GM19467 (cell line): ENCODE measurements around the gene CGRRF1.

Source experiments
- ATAC-seq: cut with Tn5 transposase; IDR thresholded peaks from one replicate; pipeline ENCODE4 v1.9.1; 2021; ENCODE audit warnings: mild to moderate bottlenecking, moderate library complexity; ENCODE audit not compliant: unreplicated experiment

The CGRRF1 gene

GRCh38 chr14:54489731-54490444 is 19.8 kb upstream of the CGRRF1 start:
- no peak for ATAC-seq

GRCh38 chr14:54490445-54491175 is 19.1 kb upstream of the CGRRF1 start:
- no peak for ATAC-seq

DNA sequence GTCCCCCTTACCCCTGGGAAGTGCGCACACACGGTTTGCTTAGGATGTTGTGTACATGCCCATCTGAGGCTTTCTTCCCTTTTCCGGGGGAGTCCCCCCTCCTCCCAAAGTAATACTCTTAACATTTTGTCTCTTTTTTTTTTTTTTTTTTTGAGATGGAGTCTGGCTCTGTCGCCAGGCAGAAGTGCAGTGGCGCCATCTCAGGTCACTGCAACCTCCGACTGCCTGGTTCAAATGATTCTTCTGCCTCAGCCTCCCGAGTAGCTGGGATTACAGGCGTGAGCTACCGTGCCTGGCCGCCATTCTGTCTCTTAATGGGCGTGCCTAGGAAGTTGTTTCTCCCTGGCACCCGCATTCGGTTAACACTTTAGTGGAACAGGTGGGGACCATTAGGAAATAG is 16.4 kb upstream of the CGRRF1 start:
- ATAC-seq: no peak

DNA sequence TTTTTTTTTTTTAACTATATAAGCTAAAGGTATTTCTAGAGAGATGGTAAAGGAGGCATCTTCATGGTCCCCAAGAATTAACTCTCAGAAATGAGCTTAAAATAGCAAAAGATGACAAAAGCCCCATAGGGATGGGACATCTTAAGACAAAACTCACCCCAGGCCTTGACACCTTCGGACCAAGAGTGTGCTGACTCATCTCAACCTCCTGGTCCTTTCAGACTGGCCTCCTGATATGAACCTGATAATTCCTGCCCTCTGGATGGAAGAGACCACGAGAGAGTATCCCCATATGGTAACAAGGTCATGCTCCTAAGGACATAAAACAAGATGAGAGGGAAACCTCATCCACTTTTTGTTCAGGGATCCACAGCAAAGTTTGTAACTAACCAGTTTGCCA is 12.5 kb upstream of the CGRRF1 start:
- ATAC-seq: no peak

DNA sequence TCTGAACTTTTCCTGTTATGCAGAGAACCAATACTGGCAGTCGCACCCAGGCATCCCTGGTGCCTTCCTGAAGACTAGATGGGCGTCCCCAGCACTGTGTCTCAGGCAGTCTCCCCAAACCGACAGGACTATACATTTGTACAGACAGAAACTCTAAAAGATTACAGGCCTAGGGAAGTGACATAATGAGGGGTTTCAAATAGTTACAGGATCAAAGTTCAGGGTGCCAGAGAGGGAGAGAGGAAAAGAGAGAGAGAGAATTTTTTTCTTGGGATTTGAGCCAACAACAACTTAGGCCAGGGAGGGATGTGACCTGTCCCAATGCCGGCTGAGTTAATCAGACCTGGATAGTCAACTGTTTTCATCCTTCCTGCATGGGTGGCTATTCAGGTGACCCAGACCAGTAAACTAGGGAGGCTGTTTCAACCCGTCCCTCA is 11.6 kb upstream of the CGRRF1 start:
- no peak for ATAC-seq

DNA sequence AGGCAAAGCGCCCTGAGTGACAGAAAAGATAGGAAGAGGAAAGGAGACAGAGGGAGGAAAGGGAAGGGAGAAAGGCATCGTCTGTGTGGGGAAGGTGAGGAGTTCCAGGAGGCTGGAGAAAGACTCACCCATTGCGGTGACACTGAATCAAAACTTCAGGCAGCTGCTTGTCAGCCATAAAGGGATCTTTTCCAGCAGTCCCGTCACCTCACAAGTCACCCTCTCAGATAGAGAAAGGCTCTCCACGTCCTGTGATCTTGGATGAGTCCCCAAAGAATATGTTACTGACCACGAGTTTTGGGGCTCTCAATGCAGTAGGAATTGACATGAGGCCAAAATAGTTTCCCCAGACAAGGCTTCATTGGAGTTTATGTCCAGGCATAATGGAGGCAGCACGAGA is 11.1 kb upstream of the CGRRF1 start:
- ATAC-seq: no peak

GRCh38 chr14:54500744-54501143 is 9.0 kb upstream of the CGRRF1 start:
- ATAC-seq: no peak

GRCh38 chr14:54501480-54501879 is 8.2 kb upstream of the CGRRF1 start:
- no peak for ATAC-seq

GRCh38 chr14:54502602-54503001 is 7.1 kb upstream of the CGRRF1 start:
- no peak for ATAC-seq

DNA sequence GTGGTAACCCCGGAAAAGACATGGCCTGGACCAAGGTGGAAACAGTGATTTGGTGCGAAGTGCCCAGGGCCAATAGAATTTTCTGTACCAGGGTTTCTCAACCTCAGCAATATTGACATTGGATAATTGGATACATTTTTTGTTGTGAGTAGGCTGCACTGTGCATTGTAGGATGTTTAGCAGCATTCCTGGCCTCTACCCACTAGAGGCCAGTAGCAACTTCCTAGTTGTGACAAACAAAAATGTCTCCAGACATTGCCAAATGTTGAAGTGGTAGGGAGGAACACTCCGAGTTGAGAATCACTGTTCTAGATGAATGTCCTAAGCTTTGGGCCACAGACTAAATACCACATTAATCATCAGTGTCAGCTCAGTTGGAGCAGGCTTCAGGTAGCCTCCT is 6.2 kb upstream of the CGRRF1 start:
- no peak for ATAC-seq

DNA sequence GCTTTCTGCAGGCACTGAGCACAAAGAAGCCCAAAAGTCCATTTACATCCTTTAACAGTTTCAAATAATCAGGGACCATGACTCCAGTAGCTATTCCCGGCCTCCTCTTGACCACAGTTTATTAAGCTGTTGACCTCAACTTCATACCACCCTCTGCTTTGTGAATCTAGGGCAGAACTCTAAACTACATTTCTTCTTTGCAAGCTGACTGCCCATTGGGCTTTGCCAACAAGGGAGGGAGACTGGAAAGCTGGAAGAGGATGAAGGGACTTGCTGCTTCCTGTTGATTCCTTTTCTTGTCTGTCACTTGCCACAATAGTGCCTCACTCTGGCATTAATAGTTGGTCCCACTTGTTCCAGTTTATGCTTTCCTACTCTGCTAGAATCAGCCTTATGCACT is 2.7 kb downstream of the CGRRF1 start:
- ATAC-seq: no peak

GRCh38 chr14:54515670-54516069 is 6.0 kb downstream of the CGRRF1 start:
- no peak for ATAC-seq

DNA sequence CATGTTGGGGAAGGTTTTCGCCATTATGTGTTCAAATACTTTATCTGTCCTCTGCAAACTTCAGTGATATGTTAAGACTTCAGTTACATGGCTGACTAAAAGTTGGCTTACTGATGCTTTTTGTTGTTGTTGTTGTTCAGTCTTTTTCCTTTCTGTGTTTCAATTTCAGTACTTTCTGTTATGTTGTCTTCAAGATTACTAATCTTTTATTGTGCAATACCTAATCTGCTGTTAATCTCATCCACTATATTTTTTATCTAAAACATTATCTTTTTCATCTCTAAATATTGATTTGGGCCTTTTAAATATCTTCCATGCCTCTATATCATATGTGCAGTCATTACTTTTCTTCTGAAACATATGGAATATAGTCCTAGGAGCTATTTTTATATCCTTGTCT is 7.0 kb downstream of the CGRRF1 start:
- no peak for ATAC-seq

- ATAC-seq: no peak
These were observed 14.7 kb downstream of the CGRRF1 start for GRCh38 chr14:54524410-54524809.

DNA sequence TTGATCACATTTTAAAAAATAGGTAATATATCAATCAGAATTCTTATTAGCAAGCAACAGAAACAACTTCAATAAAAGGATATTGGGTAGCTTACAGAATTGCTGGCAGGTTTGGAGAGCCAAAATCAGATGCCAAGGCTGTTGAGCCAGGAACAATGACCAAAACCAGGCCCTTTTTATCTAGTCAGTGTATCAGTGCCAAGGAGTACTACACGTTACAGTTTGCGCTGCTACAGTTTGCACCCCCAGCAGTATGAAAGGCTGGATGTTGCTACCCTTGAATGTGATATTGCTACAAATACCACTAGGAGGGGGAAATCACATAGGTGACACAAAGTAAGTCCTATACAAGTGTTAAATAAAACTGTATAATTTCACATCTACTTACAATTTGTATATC is 19.3 kb downstream of the CGRRF1 start:
- no peak for ATAC-seq

DNA sequence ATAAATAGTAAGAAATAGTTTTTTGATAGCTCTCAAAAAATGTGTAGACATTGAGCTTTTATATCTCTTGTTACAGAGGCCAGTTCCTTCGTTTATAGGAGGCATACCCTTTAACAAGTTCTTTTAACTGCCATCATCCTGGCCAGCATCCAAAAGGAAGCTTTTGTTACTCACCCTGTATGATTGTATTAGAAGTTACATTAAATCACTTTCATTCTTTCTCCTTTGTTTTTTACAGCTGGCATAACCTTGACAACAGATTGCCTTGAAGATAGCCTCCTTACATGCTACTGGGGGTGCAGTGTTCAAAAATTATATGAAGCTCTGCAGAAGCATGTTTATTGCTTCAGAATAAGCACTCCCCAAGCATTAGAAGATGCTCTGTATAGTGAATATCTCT is 20.1 kb downstream of the CGRRF1 start:
- ATAC-seq: no peak

DNA sequence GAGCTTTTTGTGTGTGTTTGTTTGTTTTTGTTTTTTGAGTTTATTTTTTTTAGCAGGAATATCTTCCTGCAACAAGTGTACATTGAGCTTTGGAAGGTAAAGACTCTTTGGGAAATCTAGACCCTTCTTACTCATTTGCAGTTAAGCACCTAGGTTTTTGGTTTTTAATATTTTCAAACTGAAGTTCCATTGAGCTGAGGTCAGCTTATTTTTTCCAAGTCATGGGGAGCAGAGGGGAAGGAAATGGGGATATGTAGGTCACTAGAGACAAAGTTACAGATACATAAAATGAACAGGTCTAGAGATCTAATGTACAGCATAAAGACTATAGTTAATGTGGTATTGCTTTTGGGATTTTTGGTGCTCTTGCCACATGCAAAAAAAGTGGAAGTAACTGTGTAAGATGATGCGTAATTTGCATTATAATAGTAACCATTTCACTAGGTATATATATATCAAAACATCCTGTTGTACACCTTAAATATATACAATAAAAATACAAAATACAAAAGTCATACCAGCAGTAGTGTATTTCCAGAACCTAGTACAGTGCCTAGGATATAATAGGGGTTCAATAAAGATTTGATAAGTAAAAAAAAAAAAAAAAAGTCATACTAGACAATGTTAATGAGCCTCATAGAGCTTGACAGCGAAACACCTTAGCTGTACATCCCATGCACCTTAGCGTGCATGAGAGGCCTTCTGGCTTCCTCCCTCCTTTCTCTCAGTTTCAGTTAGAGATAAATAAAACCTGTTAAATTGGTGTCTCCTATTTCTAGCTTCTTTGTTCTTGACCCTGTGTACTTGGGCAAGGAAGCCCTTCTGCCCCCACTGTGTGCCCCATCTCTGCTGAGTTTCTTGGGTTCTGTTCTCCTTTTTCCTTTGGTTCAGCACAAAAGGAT is 22.7 kb downstream of the CGRRF1 start:
- peak; percentile 86 for ATAC-seq

DNA sequence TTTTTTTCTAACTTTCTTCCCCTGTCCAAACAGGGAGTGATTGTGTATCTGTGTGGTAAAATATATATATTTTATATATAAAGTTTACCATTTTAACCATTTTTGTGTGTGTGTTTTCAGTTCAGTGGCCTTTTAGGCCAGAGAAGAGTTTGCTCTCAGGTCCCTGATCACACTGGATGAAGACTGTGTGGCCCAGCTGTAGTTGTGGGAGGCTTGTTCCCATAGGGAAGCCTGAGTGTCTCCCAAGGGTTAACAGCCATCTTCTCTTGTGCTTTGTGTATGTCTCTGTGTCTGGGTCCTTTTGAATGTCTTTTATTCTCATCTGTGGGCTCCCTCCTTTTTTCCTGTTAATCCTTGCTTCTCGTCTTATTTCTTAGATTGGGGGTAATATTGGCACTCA is 23.4 kb downstream of the CGRRF1 start:
- ATAC-seq: no peak

DNA sequence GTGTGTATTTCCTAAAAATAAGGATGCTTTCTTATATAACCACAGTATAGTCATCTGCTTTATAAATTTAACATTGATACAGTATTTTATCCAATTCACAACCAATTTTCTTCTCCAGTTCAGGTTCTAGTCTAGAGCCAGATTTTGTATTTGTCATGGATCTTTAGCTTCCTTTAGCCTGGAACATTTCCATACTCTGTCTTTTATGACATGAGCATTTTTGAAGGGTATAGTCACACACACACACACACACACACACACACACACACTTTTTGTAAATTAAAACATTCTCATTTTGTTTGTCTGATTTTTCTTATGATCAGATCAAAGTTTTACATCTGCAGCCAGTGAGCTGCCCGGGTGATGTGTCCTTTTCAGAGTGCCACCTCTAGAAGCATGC is 25.4 kb downstream of the CGRRF1 start:
- no peak for ATAC-seq

- no peak for ATAC-seq
These were observed 25.9 kb downstream of the CGRRF1 start for GRCh38 chr14:54535646-54536045.

DNA sequence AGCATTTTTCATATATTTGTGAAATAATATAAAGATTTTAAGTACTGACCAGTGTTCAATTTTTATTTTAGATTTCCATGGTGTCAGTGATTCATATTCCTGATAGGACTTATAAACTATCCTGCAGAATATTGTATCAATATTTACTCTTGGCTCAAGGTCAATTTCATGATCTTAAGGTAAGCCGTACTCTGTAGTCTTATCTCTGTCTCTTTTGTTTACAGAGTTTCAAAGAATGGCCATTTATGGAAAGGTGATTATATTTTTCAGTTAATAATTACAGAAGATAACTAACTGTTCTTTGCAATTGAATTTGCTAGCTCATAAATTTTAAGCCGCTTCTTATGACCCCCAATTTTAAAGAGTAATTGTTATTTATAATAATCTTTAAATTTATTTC is 27.9 kb downstream of the CGRRF1 start:
- no peak for ATAC-seq

DNA sequence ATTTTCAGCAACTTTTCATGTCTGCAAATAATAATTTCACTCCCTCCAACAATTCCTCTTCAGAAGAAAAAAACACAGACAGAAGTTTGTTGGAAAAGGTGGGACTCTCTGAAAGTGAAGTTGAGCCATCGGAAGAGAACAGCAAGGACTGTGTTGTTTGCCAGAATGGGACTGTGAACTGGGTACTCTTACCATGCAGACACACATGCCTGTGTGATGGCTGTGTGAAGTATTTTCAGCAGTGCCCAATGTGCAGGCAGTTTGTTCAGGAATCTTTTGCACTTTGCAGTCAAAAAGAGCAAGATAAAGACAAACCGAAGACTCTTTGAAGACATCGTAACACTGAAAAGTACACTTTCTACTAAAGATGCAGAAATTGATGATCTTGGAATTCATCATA is 28.3 kb downstream of the CGRRF1 start:
- ATAC-seq: no peak
